ENCODE results near the gene MYOZ2.

MYOZ2 gene

DNA sequence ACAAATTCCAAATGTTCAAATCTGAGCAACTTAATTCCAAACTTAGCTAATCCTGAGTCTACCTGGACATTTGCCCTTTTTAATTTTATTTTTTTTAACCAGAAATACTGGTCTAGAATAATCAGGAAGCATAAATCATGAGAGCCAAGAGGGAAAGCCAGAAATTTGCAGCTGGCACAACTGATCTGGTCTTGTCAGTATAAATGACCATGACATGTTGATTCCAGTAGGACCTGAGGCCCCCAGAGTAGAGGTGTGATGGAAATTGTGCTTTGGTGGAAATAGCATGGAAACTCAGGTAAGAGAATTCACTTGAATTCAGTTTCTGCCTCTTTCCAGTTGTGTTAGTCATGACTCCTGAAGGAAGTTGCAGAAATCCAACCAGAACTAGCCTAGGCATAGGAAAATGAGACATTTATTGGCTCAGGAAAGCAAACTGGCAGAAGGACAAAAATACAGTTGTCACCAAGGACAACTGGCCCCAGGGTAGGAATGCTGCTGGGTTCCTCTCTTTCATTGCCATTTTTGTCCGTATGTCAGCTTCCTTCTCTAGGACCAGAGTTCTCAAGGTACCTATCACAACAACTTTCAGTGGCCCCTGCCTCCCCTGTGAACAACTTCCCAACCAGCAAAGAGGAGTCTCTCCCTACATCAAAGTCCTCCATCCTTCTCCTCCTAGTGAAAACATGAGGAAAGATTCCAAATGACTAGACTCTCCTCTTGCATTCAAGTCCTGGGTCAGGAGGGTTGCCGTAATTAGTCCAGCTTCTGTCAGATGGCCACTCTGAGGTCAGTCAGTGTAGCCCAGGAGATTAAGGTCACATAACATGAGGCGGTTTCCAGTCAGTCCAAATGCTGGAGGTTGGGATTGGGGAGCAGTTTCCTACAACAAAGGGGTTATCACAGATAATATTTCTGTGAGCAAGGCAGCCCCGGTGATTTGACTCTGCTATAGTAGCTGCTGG is 29.3 kb upstream of the MYOZ2 start:
- H3K4me3 ChIP-seq (ENCODE audit: low read length), result no peak overlapping the region
- H3K36me3 ChIP-seq (ENCODE audit: control insufficient read depth, insufficient read depth, low read length), result no peaks in the 10 kb centered on the region
- H3K9ac ChIP-seq (ENCODE audit: low read length), result no peak overlapping the region
- no peaks in the 10 kb centered on the region for H3K9me3 ChIP-seq (ENCODE audit: control insufficient read depth, low read length)
- no peaks in the 10 kb centered on the region for H3K27me3 ChIP-seq (ENCODE audit: control insufficient read depth, insufficient read depth, low read length)
- H3K4me1 ChIP-seq (ENCODE audit: control insufficient read depth, insufficient read depth, low read length), result no peaks in the 10 kb centered on the region

DNA sequence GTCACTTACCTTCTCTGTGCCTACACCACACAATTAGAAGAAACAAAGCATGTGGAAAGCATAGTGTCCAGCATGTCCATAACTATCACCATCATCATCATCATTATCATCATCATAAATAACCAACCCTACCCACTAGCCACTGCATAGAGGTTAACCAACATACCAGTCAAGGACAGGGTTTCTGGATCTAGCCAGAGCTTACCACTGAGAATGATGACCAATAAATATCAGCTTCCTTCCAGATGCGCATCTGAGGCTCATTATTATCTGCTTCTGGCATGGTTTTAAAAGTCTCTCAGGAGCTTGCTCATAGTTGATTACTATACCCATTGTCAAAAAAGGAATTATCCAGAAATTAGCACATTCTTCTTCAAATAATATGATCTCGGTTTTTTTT is 25.5 kb upstream of the MYOZ2 start:
- H3K36me3 ChIP-seq (ENCODE audit: control insufficient read depth, insufficient read depth, low read length), result no peaks in the 10 kb centered on the region
- no peaks in the 10 kb centered on the region for H3K27me3 ChIP-seq (ENCODE audit: control insufficient read depth, insufficient read depth, low read length)
- H3K9me3 ChIP-seq (ENCODE audit: control insufficient read depth, low read length), result no peaks in the 10 kb centered on the region
- H3K4me1 ChIP-seq (ENCODE audit: control insufficient read depth, insufficient read depth, low read length), result no peaks in the 10 kb centered on the region
- no peak overlapping the region for H3K4me3 ChIP-seq (ENCODE audit: low read length)
- no peak overlapping the region for H3K9ac ChIP-seq (ENCODE audit: low read length)

DNA sequence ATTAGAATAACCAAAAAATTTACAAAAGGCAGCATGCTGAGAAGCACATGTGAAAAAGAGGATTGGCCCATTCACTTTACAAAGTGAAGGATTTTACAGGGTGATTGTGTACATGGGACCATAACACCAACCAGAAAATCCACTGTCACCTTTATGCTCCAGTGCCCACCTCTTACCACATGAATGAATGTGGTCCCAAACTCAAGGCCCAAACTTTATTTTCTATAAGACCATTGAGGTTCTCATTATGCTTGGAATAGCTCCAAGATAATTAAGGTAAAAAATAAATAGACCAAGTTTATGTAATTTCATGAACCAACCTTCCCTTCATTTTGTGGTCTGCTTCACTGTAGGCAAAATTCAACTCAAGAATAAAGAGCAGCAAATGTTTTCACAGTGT is 24.3 kb upstream of the MYOZ2 start:
- no peaks in the 10 kb centered on the region for H3K27me3 ChIP-seq (ENCODE audit: control insufficient read depth, insufficient read depth, low read length)
- no peak overlapping the region for H3K4me3 ChIP-seq (ENCODE audit: low read length)

DNA sequence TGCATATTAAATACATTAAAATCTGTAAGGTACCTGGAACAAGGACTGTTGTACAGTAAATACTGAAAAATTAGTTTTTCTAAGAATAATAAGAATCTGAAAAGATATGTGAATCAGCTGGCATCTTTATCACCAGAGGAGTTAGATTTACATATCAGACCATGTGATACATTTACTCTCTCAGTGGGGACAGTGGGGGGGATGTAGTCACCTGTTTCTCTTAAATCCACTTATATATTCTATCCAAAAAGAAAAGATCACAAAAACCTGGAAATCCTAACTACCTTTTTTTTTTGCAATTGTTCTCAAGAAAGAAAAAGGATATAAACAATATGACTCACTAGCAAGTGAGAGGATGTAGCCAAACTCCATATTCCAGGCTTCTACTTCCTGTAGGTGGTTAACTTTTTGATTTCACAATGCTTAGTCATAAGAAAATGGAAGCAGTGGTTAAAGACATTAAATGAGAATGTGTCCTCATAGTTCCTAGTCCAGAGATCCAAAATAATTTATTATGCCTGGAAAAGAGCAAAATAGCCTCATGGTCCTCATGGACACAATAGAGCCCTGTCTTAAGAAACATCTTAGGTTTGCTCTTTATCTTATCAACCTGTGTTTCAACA is 22.5 kb upstream of the MYOZ2 start:
- Histone ChIP-seq H3K27me3 (ENCODE audit: control insufficient read depth, insufficient read depth, low read length) (no peaks in the 10 kb centered on the region), H3K4me3 (ENCODE audit: low read length) (no peak overlapping the region), H3K9ac (ENCODE audit: low read length) (no peak overlapping the region), H3K9me3 (ENCODE audit: control insufficient read depth, low read length) (no peaks in the 10 kb centered on the region), H3K36me3 (ENCODE audit: control insufficient read depth, insufficient read depth, low read length) (no peaks in the 10 kb centered on the region), H3K4me1 (ENCODE audit: control insufficient read depth, insufficient read depth, low read length) (no peaks in the 10 kb centered on the region)

More for the DNA sequence above, 24.3 kb upstream of the MYOZ2 start:
- Histone ChIP-seq H3K4me1 (ENCODE audit: control insufficient read depth, insufficient read depth, low read length) (no peaks in the 10 kb centered on the region), H3K9me3 (ENCODE audit: control insufficient read depth, low read length) (no peaks in the 10 kb centered on the region), H3K36me3 (ENCODE audit: control insufficient read depth, insufficient read depth, low read length) (no peaks in the 10 kb centered on the region), H3K9ac (ENCODE audit: low read length) (no peak overlapping the region)

DNA sequence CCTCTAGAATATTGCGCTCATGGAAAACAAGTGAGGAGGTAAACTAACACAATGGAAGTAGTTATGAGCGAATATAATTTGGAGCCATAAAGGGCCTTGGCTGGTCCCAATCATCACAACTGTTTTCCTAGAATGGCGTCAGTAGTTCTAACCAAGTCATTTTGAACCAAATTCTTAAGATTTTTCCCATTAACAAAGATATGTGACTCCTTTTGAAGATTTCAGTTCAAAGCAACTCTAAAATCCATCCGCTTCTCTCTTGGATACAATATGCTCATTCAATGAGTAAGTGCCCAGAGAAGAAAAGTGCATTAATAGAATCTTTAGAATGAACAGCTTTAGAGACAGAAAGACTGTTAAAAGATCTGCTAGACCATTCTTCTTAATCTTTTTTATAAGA is 19.6 kb upstream of the MYOZ2 start:
- no peak overlapping the region for H3K9ac ChIP-seq (ENCODE audit: low read length)
- no peaks in the 10 kb centered on the region for H3K9me3 ChIP-seq (ENCODE audit: control insufficient read depth, low read length)

DNA sequence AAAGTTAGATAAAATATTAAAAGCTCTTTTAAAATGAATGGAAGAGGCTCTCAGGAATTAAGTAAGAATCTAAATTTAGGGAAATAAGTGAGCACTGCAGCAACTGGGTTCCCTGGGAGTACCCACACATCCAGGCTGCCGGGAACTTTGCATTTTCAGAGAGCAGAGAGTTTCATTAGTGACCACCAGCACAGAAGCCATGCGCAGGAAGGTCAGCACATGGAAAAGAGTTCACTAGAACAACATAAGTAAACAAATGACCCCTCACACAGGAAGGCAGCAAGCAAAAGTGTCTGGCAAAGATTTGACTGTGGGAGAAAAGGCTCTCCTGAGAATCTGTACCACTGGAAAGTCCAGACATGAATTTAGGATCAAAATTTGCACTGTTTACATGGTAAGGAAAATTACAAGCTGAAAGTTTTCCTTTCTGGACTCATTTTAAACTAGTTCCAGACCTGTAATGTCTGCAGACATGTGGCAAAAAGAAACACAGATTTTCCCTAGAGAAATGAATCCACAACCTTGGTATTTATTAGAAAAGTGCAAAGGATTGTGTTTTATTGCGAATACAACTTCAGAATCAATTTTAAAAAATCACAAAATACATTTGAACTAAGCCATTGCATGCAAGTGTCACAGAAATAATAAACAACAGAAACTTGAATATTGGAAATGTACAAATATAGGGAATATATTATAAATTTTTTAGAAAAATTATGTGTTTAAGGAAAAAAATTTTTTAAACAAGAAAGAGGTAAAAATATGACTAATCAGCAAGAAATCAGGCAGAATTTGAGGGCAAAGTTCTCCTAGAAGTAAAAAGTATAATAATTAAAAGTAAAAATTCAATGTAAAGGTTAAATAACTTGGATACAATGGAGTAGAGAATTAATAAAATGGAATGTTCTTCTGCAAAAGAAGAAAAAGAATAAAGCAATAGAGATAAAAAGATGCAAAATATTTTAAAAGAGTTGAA is 18.4 kb upstream of the MYOZ2 start:
- Histone ChIP-seq H3K27me3 (ENCODE audit: control insufficient read depth, insufficient read depth, low read length) (no peaks in the 10 kb centered on the region), H3K4me1 (ENCODE audit: control insufficient read depth, insufficient read depth, low read length) (no peaks in the 10 kb centered on the region)

More for the DNA sequence above, 19.6 kb upstream of the MYOZ2 start:
- Histone ChIP-seq H3K27me3 (ENCODE audit: control insufficient read depth, insufficient read depth, low read length) (no peaks in the 10 kb centered on the region), H3K36me3 (ENCODE audit: control insufficient read depth, insufficient read depth, low read length) (no peaks in the 10 kb centered on the region), H3K4me3 (ENCODE audit: low read length) (no peak overlapping the region), H3K4me1 (ENCODE audit: control insufficient read depth, insufficient read depth, low read length) (no peaks in the 10 kb centered on the region)

DNA sequence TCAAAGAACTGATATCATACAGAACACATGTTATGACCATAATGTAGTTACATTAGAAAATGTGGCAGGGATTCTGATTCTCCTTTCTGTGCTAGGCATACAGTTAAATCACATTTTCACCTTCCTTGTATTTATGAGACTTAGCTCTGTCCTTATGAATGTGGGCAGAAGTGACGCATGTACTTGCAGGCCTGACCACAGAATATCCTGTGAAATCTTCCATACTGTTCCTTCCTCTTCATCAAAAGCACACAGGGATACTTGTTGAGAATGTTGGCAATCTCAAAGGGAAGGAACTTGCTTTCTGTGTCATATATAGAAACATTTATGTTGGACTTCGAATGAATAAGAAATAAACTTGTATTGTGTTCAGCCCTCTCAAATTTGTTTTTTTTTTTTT is 17.2 kb upstream of the MYOZ2 start:
- H3K36me3 ChIP-seq (ENCODE audit: control insufficient read depth, insufficient read depth, low read length), result no peaks in the 10 kb centered on the region
- no peak overlapping the region for H3K9ac ChIP-seq (ENCODE audit: low read length)
- H3K27me3 ChIP-seq (ENCODE audit: control insufficient read depth, insufficient read depth, low read length), result no peaks in the 10 kb centered on the region
- no peak overlapping the region for H3K4me3 ChIP-seq (ENCODE audit: low read length)
- H3K4me1 ChIP-seq (ENCODE audit: control insufficient read depth, insufficient read depth, low read length), result no peaks in the 10 kb centered on the region
- no peaks in the 10 kb centered on the region for H3K9me3 ChIP-seq (ENCODE audit: control insufficient read depth, low read length)

More for the DNA sequence above, 18.4 kb upstream of the MYOZ2 start:
- H3K4me3 ChIP-seq (ENCODE audit: low read length), result no peak overlapping the region
- no peaks in the 10 kb centered on the region for H3K36me3 ChIP-seq (ENCODE audit: control insufficient read depth, insufficient read depth, low read length)
- no peaks in the 10 kb centered on the region for H3K9me3 ChIP-seq (ENCODE audit: control insufficient read depth, low read length)
- H3K9ac ChIP-seq (ENCODE audit: low read length), result no peak overlapping the region

DNA sequence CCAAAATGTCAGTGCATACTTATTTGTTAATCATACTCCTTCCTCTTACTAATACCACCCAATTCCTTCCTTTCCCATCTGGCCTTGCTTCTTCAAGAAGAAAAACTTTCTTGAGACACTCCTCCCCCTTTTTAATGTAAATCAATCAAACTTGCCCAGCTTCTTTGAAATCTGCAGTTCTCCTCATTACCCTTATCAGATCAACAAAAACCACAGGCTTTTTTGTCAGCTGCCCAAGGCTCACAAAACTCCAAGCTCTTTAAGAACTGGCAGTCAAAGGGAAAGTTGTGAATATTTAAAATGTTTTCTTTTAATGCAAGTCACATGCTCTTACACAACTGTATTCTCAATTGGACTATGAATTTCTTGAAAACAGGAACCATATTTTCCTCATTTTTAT is 11.3 kb upstream of the MYOZ2 start:
- H3K4me3 ChIP-seq (ENCODE audit: low read length), result no peak overlapping the region
- no peaks in the 10 kb centered on the region for H3K36me3 ChIP-seq (ENCODE audit: control insufficient read depth, insufficient read depth, low read length)
- H3K9ac ChIP-seq (ENCODE audit: low read length), result no peak overlapping the region
- no peaks in the 10 kb centered on the region for H3K4me1 ChIP-seq (ENCODE audit: control insufficient read depth, insufficient read depth, low read length)
- H3K27me3 ChIP-seq (ENCODE audit: control insufficient read depth, insufficient read depth, low read length), result no peaks in the 10 kb centered on the region
- H3K9me3 ChIP-seq (ENCODE audit: control insufficient read depth, low read length), result no peaks in the 10 kb centered on the region

DNA sequence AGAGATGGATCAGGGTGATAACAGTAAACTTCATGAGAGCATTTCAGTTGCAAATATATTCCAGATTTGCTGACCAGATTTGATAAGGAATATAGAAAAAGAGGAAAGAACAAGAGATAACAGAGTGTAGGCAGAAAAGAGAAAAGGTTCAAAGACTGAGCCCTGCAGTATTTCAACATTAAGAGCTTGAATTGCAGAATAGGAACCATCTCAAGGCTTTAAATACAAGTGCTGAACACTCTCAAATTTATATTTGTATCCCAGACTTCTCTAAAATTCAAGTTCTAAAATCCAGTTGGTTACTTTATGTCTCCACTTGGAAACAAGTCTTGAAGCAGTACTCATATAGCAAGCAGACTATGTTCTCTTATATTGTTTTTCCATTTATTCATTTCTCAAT is 9.7 kb upstream of the MYOZ2 start:
- Histone ChIP-seq H3K36me3 (ENCODE audit: control insufficient read depth, insufficient read depth, low read length) (no peaks in the 10 kb centered on the region), H3K4me3 (ENCODE audit: low read length) (no peak overlapping the region), H3K27me3 (ENCODE audit: control insufficient read depth, insufficient read depth, low read length) (no peaks in the 10 kb centered on the region), H3K9ac (ENCODE audit: low read length) (no peak overlapping the region), H3K9me3 (ENCODE audit: control insufficient read depth, low read length) (no peaks in the 10 kb centered on the region), H3K4me1 (ENCODE audit: control insufficient read depth, insufficient read depth, low read length) (peaks cover 8% of the 10 kb centered on the region)

DNA sequence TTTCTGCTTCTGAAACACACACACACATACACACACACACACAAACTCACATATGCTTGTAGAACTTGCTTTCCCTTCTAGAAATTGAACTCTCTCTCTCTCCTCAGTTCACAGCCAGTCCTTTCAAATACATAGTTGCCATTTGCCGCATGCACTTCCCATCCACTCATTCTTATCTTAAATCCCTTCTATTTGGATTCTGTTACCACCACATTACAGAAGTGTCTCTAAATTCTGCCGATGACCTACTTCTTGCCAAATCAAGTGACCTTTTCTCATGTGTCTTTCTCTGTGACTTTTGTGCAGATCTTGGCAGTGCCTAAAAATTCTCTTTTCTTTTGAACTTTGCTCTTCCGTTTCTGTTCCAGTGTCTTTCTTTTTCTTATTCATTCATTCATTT is 7.5 kb upstream of the MYOZ2 start:
- no peaks in the 10 kb centered on the region for H3K36me3 ChIP-seq (ENCODE audit: control insufficient read depth, insufficient read depth, low read length)
- no peak overlapping the region for H3K4me3 ChIP-seq (ENCODE audit: low read length)
- peaks cover 16% of the 10 kb centered on the region for H3K4me1 ChIP-seq (ENCODE audit: control insufficient read depth, insufficient read depth, low read length)
- H3K27me3 ChIP-seq (ENCODE audit: control insufficient read depth, insufficient read depth, low read length), result no peaks in the 10 kb centered on the region
- H3K9me3 ChIP-seq (ENCODE audit: control insufficient read depth, low read length), result no peaks in the 10 kb centered on the region
- H3K9ac ChIP-seq (ENCODE audit: low read length), result no peak overlapping the region

DNA sequence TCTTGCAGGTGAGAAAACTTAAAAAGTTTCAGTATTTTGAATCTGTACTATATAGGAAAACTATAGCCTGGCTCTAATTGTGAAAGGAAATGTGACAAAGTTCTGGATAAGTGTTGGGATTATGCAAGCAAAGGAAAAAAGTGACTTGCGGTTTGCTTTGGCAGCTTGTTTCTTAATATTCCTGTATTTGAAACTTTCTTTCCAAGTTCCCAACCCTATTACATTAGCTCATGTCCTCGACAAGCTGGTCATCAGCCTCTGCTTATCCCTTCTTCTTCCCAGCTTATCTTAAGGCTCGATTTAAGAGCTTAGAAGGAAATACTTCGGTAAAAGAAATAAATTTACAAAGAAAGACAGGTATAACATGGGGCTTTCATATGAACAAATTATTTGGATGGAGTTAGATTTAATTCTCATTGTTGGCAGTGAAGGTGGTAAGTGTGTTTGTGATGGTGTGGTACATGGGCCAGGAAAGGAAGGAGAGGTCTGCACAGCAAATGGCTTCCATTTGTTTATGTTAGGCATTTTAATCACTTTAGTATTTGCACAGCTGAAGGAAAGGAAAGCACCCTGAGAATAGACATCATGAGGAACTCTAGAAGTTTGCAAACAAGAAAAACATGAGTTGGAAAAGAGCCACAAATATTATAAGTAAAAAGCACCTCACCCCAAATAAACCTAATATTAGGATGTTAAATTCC is 5.1 kb upstream of the MYOZ2 start:
- no peaks in the 10 kb centered on the region for H3K9me3 ChIP-seq (ENCODE audit: control insufficient read depth, low read length)
- peak overlapping the region; percentile 7 for H3K9ac ChIP-seq (ENCODE audit: low read length)
- no peaks in the 10 kb centered on the region for H3K27me3 ChIP-seq (ENCODE audit: control insufficient read depth, insufficient read depth, low read length)
- no peak overlapping the region for H3K4me3 ChIP-seq (ENCODE audit: low read length)
- no peaks in the 10 kb centered on the region for H3K36me3 ChIP-seq (ENCODE audit: control insufficient read depth, insufficient read depth, low read length)
- H3K4me1 ChIP-seq (ENCODE audit: control insufficient read depth, insufficient read depth, low read length), result peaks cover 16% of the 10 kb centered on the region
